ENCODE measurements around the gene GON4L.

GRCh38 chr1:155893389-155894142, 36.6 kb upstream of the GON4L start:
- no peak for TF ChIP-seq POLR2A (IDR thresholded peaks at IDR 0.05)
- TF ChIP-seq, protein P1, sequence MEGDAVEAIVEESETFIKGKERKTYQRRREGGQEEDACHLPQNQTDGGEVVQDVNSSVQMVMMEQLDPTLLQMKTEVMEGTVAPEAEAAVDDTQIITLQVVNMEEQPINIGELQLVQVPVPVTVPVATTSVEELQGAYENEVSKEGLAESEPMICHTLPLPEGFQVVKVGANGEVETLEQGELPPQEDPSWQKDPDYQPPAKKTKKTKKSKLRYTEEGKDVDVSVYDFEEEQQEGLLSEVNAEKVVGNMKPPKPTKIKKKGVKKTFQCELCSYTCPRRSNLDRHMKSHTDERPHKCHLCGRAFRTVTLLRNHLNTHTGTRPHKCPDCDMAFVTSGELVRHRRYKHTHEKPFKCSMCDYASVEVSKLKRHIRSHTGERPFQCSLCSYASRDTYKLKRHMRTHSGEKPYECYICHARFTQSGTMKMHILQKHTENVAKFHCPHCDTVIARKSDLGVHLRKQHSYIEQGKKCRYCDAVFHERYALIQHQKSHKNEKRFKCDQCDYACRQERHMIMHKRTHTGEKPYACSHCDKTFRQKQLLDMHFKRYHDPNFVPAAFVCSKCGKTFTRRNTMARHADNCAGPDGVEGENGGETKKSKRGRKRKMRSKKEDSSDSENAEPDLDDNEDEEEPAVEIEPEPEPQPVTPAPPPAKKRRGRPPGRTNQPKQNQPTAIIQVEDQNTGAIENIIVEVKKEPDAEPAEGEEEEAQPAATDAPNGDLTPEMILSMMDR (IDR thresholded peaks at IDR 0.05) = no peak
